Measurements from ENCODE around the gene KRTAP4-16.

DNA sequence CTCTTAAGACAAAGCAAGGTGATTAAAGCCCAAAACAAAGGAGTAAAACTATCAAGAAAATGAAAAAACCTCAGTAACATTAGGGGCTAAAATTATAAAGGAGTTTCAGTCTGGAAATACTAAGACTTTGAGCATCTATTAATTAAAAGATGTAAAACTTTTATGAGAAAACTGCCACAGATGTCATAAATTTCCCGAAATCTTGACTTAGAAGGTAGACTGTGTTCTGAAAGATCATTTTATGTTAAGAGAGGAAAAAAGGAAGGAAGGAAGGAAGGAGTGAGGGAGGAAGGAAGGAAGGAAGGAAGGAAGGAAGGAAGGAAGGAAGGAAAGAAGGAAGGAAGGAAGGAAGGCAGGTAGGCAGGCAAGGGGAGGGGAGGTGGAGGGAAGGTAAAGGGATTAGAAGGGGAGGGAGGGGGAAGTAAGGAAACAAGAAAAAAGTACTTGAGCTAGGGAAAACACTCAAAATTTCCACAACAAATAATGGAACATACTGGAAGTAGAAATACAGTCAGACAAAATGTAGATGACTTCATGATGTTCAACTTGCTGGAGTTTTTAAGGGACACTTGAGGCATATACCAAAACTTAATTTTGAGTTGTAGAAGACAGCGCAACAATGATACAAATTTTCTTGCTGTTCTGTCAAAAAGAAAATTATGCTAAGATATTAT, 45.7 kb upstream of the KRTAP4-16 start:
- TF ChIP-seq, protein P1, sequence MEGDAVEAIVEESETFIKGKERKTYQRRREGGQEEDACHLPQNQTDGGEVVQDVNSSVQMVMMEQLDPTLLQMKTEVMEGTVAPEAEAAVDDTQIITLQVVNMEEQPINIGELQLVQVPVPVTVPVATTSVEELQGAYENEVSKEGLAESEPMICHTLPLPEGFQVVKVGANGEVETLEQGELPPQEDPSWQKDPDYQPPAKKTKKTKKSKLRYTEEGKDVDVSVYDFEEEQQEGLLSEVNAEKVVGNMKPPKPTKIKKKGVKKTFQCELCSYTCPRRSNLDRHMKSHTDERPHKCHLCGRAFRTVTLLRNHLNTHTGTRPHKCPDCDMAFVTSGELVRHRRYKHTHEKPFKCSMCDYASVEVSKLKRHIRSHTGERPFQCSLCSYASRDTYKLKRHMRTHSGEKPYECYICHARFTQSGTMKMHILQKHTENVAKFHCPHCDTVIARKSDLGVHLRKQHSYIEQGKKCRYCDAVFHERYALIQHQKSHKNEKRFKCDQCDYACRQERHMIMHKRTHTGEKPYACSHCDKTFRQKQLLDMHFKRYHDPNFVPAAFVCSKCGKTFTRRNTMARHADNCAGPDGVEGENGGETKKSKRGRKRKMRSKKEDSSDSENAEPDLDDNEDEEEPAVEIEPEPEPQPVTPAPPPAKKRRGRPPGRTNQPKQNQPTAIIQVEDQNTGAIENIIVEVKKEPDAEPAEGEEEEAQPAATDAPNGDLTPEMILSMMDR (IDR thresholded peaks at IDR 0.05; ENCODE audit: extremely low read depth in 1 of 2, insufficient read depth in 1 of 2, low read depth in 1 of 2, low read length in 2 of 2) = no peak
- TF ChIP-seq POLR2A (IDR thresholded peaks at IDR 0.05; ENCODE audit: low read depth, low read length) = no peak
- TF ChIP-seq EZH2 (IDR thresholded peaks at IDR 0.05; ENCODE audit: borderline replicate concordance, low read depth, low read length, severe bottlenecking) = no peak
- no peak for TF ChIP-seq POLR2AphosphoS5 (IDR thresholded peaks at IDR 0.05; ENCODE audit: insufficient read depth, low read depth, low read length)
